H9 (cell line): ENCODE measurements around the gene E2F1. TPM values are rescaled to one million over a fixed set of nuclear protein-coding genes. Genes with fewer than 3 reads are reported as not detected.
A peak's percentile ranks its signal among the peaks of the same experiment; 100 is the strongest.

Experiments
- DNase-seq: peaks from one replicate; pipeline ENCODE4 v3.0.0-alpha.2; 2017
- H2AFZ ChIP-seq: one replicate; pipeline ENCODE4 v1.6.1; 2013; ENCODE audit warnings: mild to moderate bottlenecking, low read length, control low read depth, moderate library complexity
- H2AK5ac ChIP-seq: 2 replicates; pipeline ENCODE4 v1.6.1; 2013; ENCODE audit warnings: low read length, control low read depth, mixed read lengths; ENCODE audit not compliant: insufficient read length
- H2BK120ac ChIP-seq: one replicate; pipeline ENCODE4 v1.6.1; 2013; ENCODE audit warnings: low read depth, mild to moderate bottlenecking, low read length, control low read depth, inconsistent platforms; ENCODE audit not compliant: poor library complexity, severe bottlenecking
- H2BK12ac ChIP-seq: 2 replicates; pipeline ENCODE4 v1.6.1; 2013; ENCODE audit warnings: low read length, control low read depth, mixed read lengths, low read depth; ENCODE audit not compliant: insufficient read length
- H2BK15ac ChIP-seq: 2 replicates; pipeline ENCODE4 v1.6.1; 2013; ENCODE audit warnings: low read depth, low read length, control low read depth
- H2BK20ac ChIP-seq: one replicate; pipeline ENCODE4 v1.6.1; 2013; ENCODE audit warnings: low read depth, mild to moderate bottlenecking, low read length, control low read depth, inconsistent platforms; ENCODE audit not compliant: poor library complexity, severe bottlenecking
- H2BK5ac ChIP-seq: 2 replicates; pipeline ENCODE4 v1.6.1; 2013; ENCODE audit warnings: low read length, control low read depth, mixed read lengths; ENCODE audit not compliant: insufficient read length
- H3K14ac ChIP-seq: 2 replicates; pipeline ENCODE4 v1.6.1; 2013; ENCODE audit warnings: low read length, control low read depth; ENCODE audit not compliant: insufficient read depth
- H3K18ac ChIP-seq: 2 replicates; pipeline ENCODE4 v1.6.1; 2013; ENCODE audit warnings: low read depth, mild to moderate bottlenecking, mixed read lengths, low read length, control low read depth; ENCODE audit not compliant: insufficient read length
- H3K23ac ChIP-seq: 2 replicates; pipeline ENCODE4 v1.6.1; 2013; ENCODE audit warnings: low read length, control low read depth, mixed read lengths, low read depth; ENCODE audit not compliant: insufficient read length
- H3K23me2 ChIP-seq: 2 replicates; pipeline ENCODE4 v1.6.1; 2013; ENCODE audit warnings: low read depth, mild to moderate bottlenecking, mixed read lengths, low read length, control low read depth; ENCODE audit not compliant: insufficient read length, poor library complexity, severe bottlenecking
- H3K27ac ChIP-seq: 2 replicates; pipeline ENCODE4 v1.5.1; 2013; ENCODE audit warnings: low read length, control low read depth, mixed read lengths, low read depth; ENCODE audit not compliant: insufficient read length
- H3K27me3 ChIP-seq: 2 replicates; pipeline ENCODE4 v1.6.1; 2013; ENCODE audit warnings: low read length, control low read depth, inconsistent platforms; ENCODE audit not compliant: insufficient read depth
- H3K4ac ChIP-seq: 2 replicates; pipeline ENCODE4 v1.6.1; 2013; ENCODE audit warnings: low read depth, mild to moderate bottlenecking, control low read depth, inconsistent platforms, low read length, moderate library complexity
- H3K4me1 ChIP-seq: 2 replicates; pipeline ENCODE4 v1.6.1; 2013; ENCODE audit warnings: low read length, control low read depth, inconsistent platforms; ENCODE audit not compliant: insufficient read depth
- H3K4me2 ChIP-seq: 2 replicates; pipeline ENCODE4 v1.6.1; 2013; ENCODE audit warnings: low read length, control low read depth, mixed read lengths; ENCODE audit not compliant: insufficient read length, insufficient read depth
- H3K56ac ChIP-seq: 2 replicates; pipeline ENCODE4 v1.6.1; 2013; ENCODE audit warnings: low read depth, mild to moderate bottlenecking, mixed read lengths, low read length, control low read depth; ENCODE audit not compliant: insufficient read length
- H3K79me1 ChIP-seq: 2 replicates; pipeline ENCODE4 v1.6.1; 2013; ENCODE audit warnings: low read depth, mild to moderate bottlenecking, moderate library complexity, low read length, control low read depth, inconsistent platforms; ENCODE audit not compliant: insufficient read depth, poor library complexity, severe bottlenecking
- H3K79me2 ChIP-seq: 2 replicates; pipeline ENCODE4 v1.6.1; 2013; ENCODE audit warnings: low read length, control low read depth, inconsistent platforms; ENCODE audit not compliant: insufficient read depth
- H3K9ac ChIP-seq: 2 replicates; pipeline ENCODE4 v1.6.1; 2013; ENCODE audit warnings: low read length, control low read depth, mixed read lengths; ENCODE audit not compliant: insufficient read length; ENCODE audit errors: extremely low read depth
- H3K9me3 ChIP-seq: one replicate; pipeline ENCODE4 v1.6.1; 2013; ENCODE audit warnings: low read depth, low read length, inconsistent platforms; ENCODE audit not compliant: control insufficient read depth
- H3T11ph ChIP-seq: one replicate; pipeline ENCODE4 v1.6.1; 2013; ENCODE audit warnings: mild to moderate bottlenecking, low read length, control low read depth, inconsistent platforms
- H4K20me1 ChIP-seq: one replicate; pipeline ENCODE4 v1.6.1; 2013; ENCODE audit not compliant: control insufficient read depth, insufficient read length, insufficient read depth
- H4K5ac ChIP-seq: 2 replicates; pipeline ENCODE4 v1.6.1; 2013; ENCODE audit warnings: low read depth, mild to moderate bottlenecking, mixed read lengths, low read length, control low read depth; ENCODE audit not compliant: insufficient read length
- H4K8ac ChIP-seq: replicated peaks from 2 replicates; pipeline ENCODE4 v1.6.1; 2013; ENCODE audit warnings: low read length, control low read depth, mixed read lengths, low read depth; ENCODE audit not compliant: insufficient read length
- H4K91ac ChIP-seq: 2 replicates; pipeline ENCODE4 v1.6.1; 2013; ENCODE audit warnings: low read depth, mild to moderate bottlenecking, moderate library complexity, mixed read lengths, low read length, control low read depth; ENCODE audit not compliant: insufficient read length
- H3K27ac Mint-ChIP-seq, 3 experiments: 2 replicates in 2 of 3; 3 replicates in 1 of 3; pipeline ENCODE4 v1.8.0; 2020 to 2021; ENCODE audit warnings: mixed read lengths in 3 of 3, mild to moderate bottlenecking in 1 of 3, moderate library complexity in 1 of 3
- H3K27me3 Mint-ChIP-seq: 2 replicates; pipeline ENCODE4 v1.8.0; 2021; ENCODE audit warnings: low read depth, mild to moderate bottlenecking, moderate library complexity, mixed read lengths
- H3K36me3 Mint-ChIP-seq, 3 experiments: 2 replicates in 2 of 3; 3 replicates in 1 of 3; pipeline ENCODE4 v1.8.0; 2020 to 2021; ENCODE audit warnings: low read depth in 3 of 3, mixed read lengths in 3 of 3; ENCODE audit not compliant: insufficient read depth in 1 of 3
- H3K4me1 Mint-ChIP-seq, 2 experiments: 2 replicates each; pipeline ENCODE4 v1.8.0; 2020; ENCODE audit warnings: mixed read lengths in 2 of 2
- H3K4me3 Mint-ChIP-seq, 2 experiments: 2 replicates in 1 of 2; 3 replicates in 1 of 2; pipeline ENCODE4 v1.8.0; 2020 to 2021; ENCODE audit warnings: mild to moderate bottlenecking in 2 of 2, mixed read lengths in 2 of 2, moderate library complexity in 1 of 2
- H3K9me3 Mint-ChIP-seq, 2 experiments: 2 replicates in 1 of 2; 3 replicates in 1 of 2; pipeline ENCODE4 v1.8.0; 2020; ENCODE audit warnings: mild to moderate bottlenecking in 2 of 2, mixed read lengths in 2 of 2, moderate library complexity in 1 of 2
- WGBS: extraction: QIAGEN DNeasy Blood & Tissue Kit; methylation state at CpG from one replicate; pipeline ENCODE4 v1.1.7; 2013; ENCODE audit warnings: missing lambda C conversion rate, low lambda C conversion rate, mixed read lengths; ENCODE audit not compliant: insufficient read length; ENCODE audit errors: extremely low coverage; 5-methylcytosine and 5-hydroxymethylcytosine counted together
- total RNA-seq: library from RNA; stranded (reverse); gene quantifications from 2 replicates; pipeline ENCODE4 v1.2.1, GENCODE V29; 2021
- TF ChIP-seq, protein P1 (sequence below): fragments of 200-600 bp; sonication (generic); conservative IDR thresholded peaks from 3 replicates; pipeline ENCODE4 v1.8.0; 2021; ENCODE audit warnings: antibody characterized with exemption, mild to moderate bottlenecking

The E2F1 gene
- total RNA-seq, 1 experiment from 2014 or later: 58.7 TPM

DNA sequence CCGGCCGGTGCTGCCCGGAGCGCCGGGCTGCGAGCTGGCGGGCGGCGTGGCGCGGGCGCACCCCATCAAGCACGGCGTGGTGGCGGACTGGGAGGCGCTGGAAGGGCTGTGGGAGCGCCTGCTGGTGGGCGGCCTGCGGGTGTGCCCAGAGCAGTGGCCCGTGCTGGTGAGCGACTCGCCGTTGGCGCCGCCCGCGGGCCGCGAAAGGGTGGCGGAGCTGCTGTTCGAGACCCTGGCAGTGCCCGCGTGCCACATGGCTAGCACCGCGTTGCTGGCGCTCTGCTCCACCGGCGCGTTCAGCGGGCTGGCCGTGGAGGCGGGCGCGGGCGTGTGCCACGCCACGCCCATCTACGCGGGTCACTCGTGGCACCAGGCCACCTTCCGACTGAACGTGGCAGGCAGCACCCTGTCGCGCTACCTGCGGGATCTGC is 18.9 kb downstream of the E2F1 start:
- peak overlapping the region; percentile 36 for H3K4me2 ChIP-seq
- H4K20me1 ChIP-seq: no peaks in the 10 kb centered on the region
- H3K23ac ChIP-seq: no peak overlapping the region
- H3K27me3 ChIP-seq: no peaks in the 10 kb centered on the region
- H4K5ac ChIP-seq: no peak overlapping the region
- H2BK20ac ChIP-seq: no peak overlapping the region
- H3K23me2 ChIP-seq: peaks cover 18% of the 10 kb centered on the region
- no peak overlapping the region for H2BK5ac ChIP-seq
- H2BK120ac ChIP-seq: no peak overlapping the region
- H3K14ac ChIP-seq: no peak overlapping the region
- H3K56ac ChIP-seq: no peak overlapping the region
- H3K27ac Mint-ChIP-seq: no peak overlapping the region
- no peak overlapping the region for H3K9ac ChIP-seq
- no peak overlapping the region for H2BK15ac ChIP-seq
- no peaks in the 10 kb centered on the region for H3K9me3 ChIP-seq
- H3K4ac ChIP-seq: no peak overlapping the region
- H3T11ph ChIP-seq: no peak overlapping the region
- no peak overlapping the region for H2AK5ac ChIP-seq
- no peaks in the 10 kb centered on the region for H3K79me2 ChIP-seq
- H3K4me1 ChIP-seq: no peaks in the 10 kb centered on the region; the same call in 1 of the 2 replicates
- H3K9me3 Mint-ChIP-seq: no peaks in the 10 kb centered on the region; a peak in 1 of 5 replicates
- H3K4me1 Mint-ChIP-seq: peaks cover 34% of the 10 kb centered on the region in 2 experiments
- H3K4me3 Mint-ChIP-seq: peak overlapping the region; percentile 44 to 46; a peak in 2 of 5 replicates
- no peak overlapping the region for H4K8ac ChIP-seq
- H3K36me3 Mint-ChIP-seq: peaks cover 24 to 51% (median 39%) of the 10 kb centered on the region in 3 experiments
- no peaks in the 10 kb centered on the region for H3K79me1 ChIP-seq
- H3K27me3 Mint-ChIP-seq: peaks cover 4% of the 10 kb centered on the region
- H3K18ac ChIP-seq: no peak overlapping the region
- H3K27ac ChIP-seq: no peak overlapping the region
- TF ChIP-seq, protein P1, sequence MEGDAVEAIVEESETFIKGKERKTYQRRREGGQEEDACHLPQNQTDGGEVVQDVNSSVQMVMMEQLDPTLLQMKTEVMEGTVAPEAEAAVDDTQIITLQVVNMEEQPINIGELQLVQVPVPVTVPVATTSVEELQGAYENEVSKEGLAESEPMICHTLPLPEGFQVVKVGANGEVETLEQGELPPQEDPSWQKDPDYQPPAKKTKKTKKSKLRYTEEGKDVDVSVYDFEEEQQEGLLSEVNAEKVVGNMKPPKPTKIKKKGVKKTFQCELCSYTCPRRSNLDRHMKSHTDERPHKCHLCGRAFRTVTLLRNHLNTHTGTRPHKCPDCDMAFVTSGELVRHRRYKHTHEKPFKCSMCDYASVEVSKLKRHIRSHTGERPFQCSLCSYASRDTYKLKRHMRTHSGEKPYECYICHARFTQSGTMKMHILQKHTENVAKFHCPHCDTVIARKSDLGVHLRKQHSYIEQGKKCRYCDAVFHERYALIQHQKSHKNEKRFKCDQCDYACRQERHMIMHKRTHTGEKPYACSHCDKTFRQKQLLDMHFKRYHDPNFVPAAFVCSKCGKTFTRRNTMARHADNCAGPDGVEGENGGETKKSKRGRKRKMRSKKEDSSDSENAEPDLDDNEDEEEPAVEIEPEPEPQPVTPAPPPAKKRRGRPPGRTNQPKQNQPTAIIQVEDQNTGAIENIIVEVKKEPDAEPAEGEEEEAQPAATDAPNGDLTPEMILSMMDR: no peak
- no CpG with 5 or more reads among the region's 55 CpGs for WGBS
- no peak overlapping the region for H2BK12ac ChIP-seq
- DNase-seq: peak; percentile 53
- H2AFZ ChIP-seq: no peak overlapping the region
- H4K91ac ChIP-seq: no peak overlapping the region
